ENCODE data around the gene RPS16. TPM values are rescaled to one million over a fixed set of nuclear protein-coding genes. Genes with fewer than 3 reads are reported as not detected.
A peak's percentile ranks its signal among the peaks of the same experiment; 100 is the strongest.
"Not testable (repeated sequence)": the region's sequence is repeated elsewhere in the genome, so short reads cannot be mapped to it uniquely, and the experiment has no call there.

The RPS16 gene
- total RNA-seq, 4 donors from 2014 or later = 919 to 2,686 (median 1,277) TPM

DNA sequence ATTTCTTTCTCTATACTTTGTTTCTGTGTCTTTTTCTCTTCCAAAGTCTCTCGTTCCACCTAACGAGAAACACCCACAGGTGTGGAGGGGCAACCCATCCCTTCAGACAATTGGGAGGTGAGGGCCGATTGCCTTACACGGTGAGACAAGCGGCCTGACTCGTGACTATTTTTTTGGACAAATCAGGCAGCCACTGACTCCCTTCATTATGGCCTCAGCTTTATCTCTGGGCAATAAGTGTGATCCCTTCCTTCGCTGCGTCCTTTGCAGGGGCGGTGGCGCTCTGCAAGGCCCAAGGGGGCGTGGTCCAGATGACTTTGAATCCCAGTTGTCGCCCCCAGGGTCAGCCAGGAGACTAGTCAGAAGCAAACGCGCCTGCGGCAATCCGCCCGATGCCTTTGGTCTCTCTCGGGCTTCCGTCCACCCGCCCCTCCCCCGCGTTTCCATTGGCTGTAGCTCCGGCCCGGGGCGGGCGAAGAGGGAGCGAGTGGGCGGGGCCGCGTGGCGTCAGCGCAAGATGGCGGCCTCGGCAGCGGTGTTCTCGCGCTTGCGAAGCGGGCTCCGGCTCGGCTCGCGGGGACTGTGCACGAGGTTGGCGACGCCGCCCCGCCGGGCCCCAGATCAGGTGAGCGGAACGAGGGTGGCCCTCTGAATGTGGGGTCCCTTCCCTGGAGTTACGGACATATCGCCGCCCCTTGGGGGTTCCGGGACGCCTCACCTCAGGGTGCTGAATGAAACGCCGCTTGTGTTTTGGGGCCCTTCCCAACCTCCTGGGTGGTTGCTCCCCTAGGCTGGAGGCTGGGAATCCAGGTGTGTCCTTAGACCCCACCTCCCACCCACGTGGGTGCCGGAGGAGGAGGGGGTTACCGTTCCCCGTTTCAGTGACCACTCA, 44.8 kb upstream of the RPS16 start, which contains the start of gene TIMM50:
Gene TIMM50, plus strand, starts transcription at position 502 of the 892 bp plus-strand sequence. Its CDS starts 16 bp downstream, at position 518.
- peak within 1 kb of the TSS; percentile 65 to 94 (median 80) for H3K27ac ChIP-seq
- DNase-seq = peak; percentile 98
- H3K4me3 ChIP-seq (replicated peaks in 1 of 3) = peak within 1 kb of the TSS; percentile 79 to 86 (median 81)
- peaks cover 17 to 20% of the 10 kb centered on the region in 2 donors for H3K4me1 ChIP-seq
- H3K36me3 ChIP-seq = peaks cover 10 to 14% of the 10 kb centered on the region in 2 donors
- H3K9me3 ChIP-seq = no peaks in the 10 kb centered on the region
- TF ChIP-seq POLR2A (IDR thresholded peaks at IDR 0.05) (peak in 1 of 2 donors; percentile 79), CTCF (IDR thresholded peaks at IDR 0.05) (no peak)
- intact Hi-C loops (cut with DNase I) = no loop called here
- no peaks in the 10 kb centered on the region for H3K27me3 ChIP-seq
- 1 to 6% methylated on average over 10 to 20 of the region's 62 CpGs for WGBS, 2 donors

DNA sequence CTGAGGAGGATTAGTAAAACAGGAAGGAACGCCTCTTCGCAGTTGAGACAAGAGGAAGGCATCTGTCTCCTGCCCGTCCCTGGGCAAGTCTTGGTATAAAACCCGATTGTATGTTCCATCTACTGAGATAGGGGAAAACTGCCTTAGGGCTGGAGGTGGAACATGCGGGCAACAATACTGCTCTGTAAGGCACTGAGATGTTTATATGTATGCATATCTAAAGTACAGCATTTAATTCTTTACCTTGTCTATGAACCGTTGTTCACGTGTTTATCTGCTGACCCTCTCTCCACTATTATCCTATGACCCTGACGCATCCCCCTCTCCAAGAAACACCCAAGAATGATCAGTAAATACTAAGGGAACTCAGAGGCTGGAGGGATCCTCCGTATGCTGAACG, 44.2 kb upstream of the RPS16 start:
- H3K27me3 ChIP-seq = no peaks in the 10 kb centered on the region
- TF ChIP-seq POLR2A (IDR thresholded peaks at IDR 0.05) (no peak), CTCF (IDR thresholded peaks at IDR 0.05) (no peak)
- no peaks in the 10 kb centered on the region for H3K9me3 ChIP-seq
- intact Hi-C loops (cut with DNase I) = no loop called here
- 26% methylated on average over 10 of the region's 10 CpGs for WGBS, 2 donors
- peak overlapping the region; percentile 79 to 86 (median 81) for H3K4me3 ChIP-seq (replicated peaks in 1 of 3)
- DNase-seq = no peak
- H3K27ac ChIP-seq = peak overlapping the region; percentile 65 to 94 (median 80)
- H3K4me1 ChIP-seq = peaks cover 17 to 20% of the 10 kb centered on the region in 2 donors
- H3K36me3 ChIP-seq = peaks cover 7 to 10% of the 10 kb centered on the region in 2 donors

- H3K4me3 ChIP-seq (replicated peaks in 1 of 3); H3K9me3 ChIP-seq; intact Hi-C loops (cut with DNase I); H3K27me3 ChIP-seq: not testable (repeated sequence)
- Histone ChIP-seq H3K36me3 (peaks cover 12 to 16% of the 10 kb centered on the region in 2 donors), H3K4me1 (peaks cover 17 to 20% of the 10 kb centered on the region in 2 donors), H3K27ac (peak overlapping the region in 2 of 3 donors; percentile 80 to 94)
- DNase-seq = peak in 1 of 2 donors; percentile 18
- WGBS, 2 donors = 55 to 58% methylated on average over 11 of the region's 11 CpGs
Measured at GRCh38 chr19:39479319-39479801, 43.6 kb upstream of the RPS16 start.

GRCh38 chr19:39475748-39476147, 40.0 kb upstream of the RPS16 start:
- Histone ChIP-seq H3K9me3 (no peaks in the 10 kb centered on the region), H3K27me3 (no peaks in the 10 kb centered on the region), H3K4me3 (replicated peaks in 1 of 3) (no peak overlapping the region), H3K27ac (no peak overlapping the region), H3K4me1 (peaks cover 7 to 12% of the 10 kb centered on the region in 2 donors), H3K36me3 (peaks cover 45 to 49% of the 10 kb centered on the region in 2 donors)
- TF ChIP-seq CTCF (IDR thresholded peaks at IDR 0.05) = no peak
- TF ChIP-seq POLR2A (IDR thresholded peaks at IDR 0.05) = no peak
- intact Hi-C loops (cut with DNase I) = no loop called here
- DNase-seq = no peak
- WGBS, 2 donors = 100% methylated on average over 1 to 2 of the region's 2 CpGs

DNA sequence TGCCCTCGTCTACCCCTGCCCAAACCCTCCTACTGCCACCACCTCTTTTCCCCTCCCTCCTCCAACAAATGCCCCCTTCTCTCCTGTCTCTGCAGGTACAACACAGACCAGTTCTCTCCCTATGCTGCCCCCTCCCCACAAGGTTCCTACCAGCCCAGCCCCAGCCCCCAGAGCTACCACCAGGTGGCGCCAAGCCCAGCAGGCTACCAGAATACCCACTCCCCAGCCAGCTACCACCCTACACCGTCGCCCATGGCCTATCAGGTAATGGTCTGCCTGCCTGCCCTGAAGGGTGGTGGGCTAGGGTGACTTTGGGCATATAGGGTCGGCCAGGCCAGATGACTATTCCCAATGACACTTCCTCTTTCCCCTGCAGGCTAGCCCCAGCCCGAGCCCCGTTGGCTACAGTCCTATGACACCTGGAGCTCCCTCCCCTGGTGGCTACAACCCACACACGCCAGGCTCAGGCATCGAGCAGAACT, 38.4 kb upstream of the RPS16 start:
- DNase-seq = peak; percentile 58 to 59
- intact Hi-C loops (cut with DNase I) = no loop called here

More for the DNA sequence above, 38.4 kb upstream of the RPS16 start:
- Histone ChIP-seq H3K9me3 (no peaks in the 10 kb centered on the region), H3K4me1 (peaks cover 0 to under 1% of the 10 kb centered on the region in 2 donors), H3K27me3 (no peaks in the 10 kb centered on the region), H3K36me3 (peaks cover 61 to 64% of the 10 kb centered on the region in 2 donors), H3K27ac (no peak overlapping the region), H3K4me3 (replicated peaks in 1 of 3) (no peak overlapping the region)
- TF ChIP-seq POLR2A (IDR thresholded peaks at IDR 0.05) (no peak), CTCF (IDR thresholded peaks at IDR 0.05) (peak; percentile 50 to 76 (median 63))
- WGBS, 2 donors = 63 to 64% methylated on average over 7 to 8 of the region's 9 CpGs
